HG03469 (cell line): ENCODE data around the gene TRPV4.

Experiments used
- ATAC-seq: cut with Tn5 transposase; IDR thresholded peaks from one replicate; pipeline ENCODE4 v1.9.1; 2021; ENCODE audit warnings: mild to moderate bottlenecking, moderate library complexity, moderate number of reproducible peaks; ENCODE audit not compliant: unreplicated experiment

TRPV4 gene

GRCh38 chr12:109764776-109765445, 68.3 kb downstream of the TRPV4 start:
- ATAC-seq, result no peak

GRCh38 chr12:109764123-109764522, 69.1 kb downstream of the TRPV4 start:
- no peak for ATAC-seq

GRCh38 chr12:109763201-109763841, 69.9 kb downstream of the TRPV4 start:
- no peak for ATAC-seq

- no peak for ATAC-seq
Measured at GRCh38 chr12:109762673-109763191, 70.5 kb downstream of the TRPV4 start.

- no peak for ATAC-seq
Measured at GRCh38 chr12:109762071-109762672, 71.0 kb downstream of the TRPV4 start.

GRCh38 chr12:109760930-109761921, 72.0 kb downstream of the TRPV4 start:
- ATAC-seq, result no peak

- ATAC-seq, result no peak
Measured at GRCh38 chr12:109760031-109760929, 72.9 kb downstream of the TRPV4 start.

GRCh38 chr12:109759595-109759994, 73.6 kb downstream of the TRPV4 start:
- ATAC-seq, result no peak

GRCh38 chr12:109758426-109759420, 74.5 kb downstream of the TRPV4 start:
- ATAC-seq, result no peak

GRCh38 chr12:109757671-109758265, 75.4 kb downstream of the TRPV4 start:
- ATAC-seq, result no peak

GRCh38 chr12:109756457-109756856, 76.7 kb downstream of the TRPV4 start:
- ATAC-seq, result no peak

- ATAC-seq, result no peak
Measured at GRCh38 chr12:109753959-109754358, 79.2 kb downstream of the TRPV4 start.

GRCh38 chr12:109753054-109753401, 80.2 kb downstream of the TRPV4 start:
- no peak for ATAC-seq

- no peak for ATAC-seq
Measured at GRCh38 chr12:109752117-109753053, 80.8 kb downstream of the TRPV4 start.

GRCh38 chr12:109744986-109745942, 87.9 kb downstream of the TRPV4 start:
- no peak for ATAC-seq

- ATAC-seq, result no peak
Measured at GRCh38 chr12:109744026-109744425, 89.2 kb downstream of the TRPV4 start.
